MG63 (cell line): ENCODE data around the gene TOP3B. TPM values are rescaled to one million over a fixed set of nuclear protein-coding genes. Genes with fewer than 3 reads are reported as not detected.

Experiments used
- DNase-seq: peaks from one replicate; pipeline ENCODE4 v3.0.0-alpha.2; 2020
- H3K27me3 ChIP-seq: fragments of 250-450 bp; sonication (Bioruptor Pico); 2 replicates; pipeline ENCODE4 v1.5.1; 2020; ENCODE audit warnings: mild to moderate bottlenecking, moderate library complexity
- H3K36me3 ChIP-seq: fragments of 250-450 bp; sonication (Bioruptor Pico); 2 replicates; pipeline ENCODE4 v1.5.1; 2020; ENCODE audit warnings: mild to moderate bottlenecking, moderate library complexity
- H3K4me3 ChIP-seq: fragments of 250-450 bp; sonication (Bioruptor Pico); 2 replicates; pipeline ENCODE4 v1.5.1; 2020; ENCODE audit warnings: mild to moderate bottlenecking, moderate library complexity
- H3K9me3 ChIP-seq: fragments of 250-450 bp; sonication (Bioruptor Pico); 2 replicates; pipeline ENCODE4 v1.5.1; 2020; ENCODE audit warnings: mild to moderate bottlenecking, moderate library complexity
- total RNA-seq: library from RNA; depleted of rRNA; stranded (reverse); fragments of >200 nt; shearing (Covaris generic); gene quantifications from 2 replicates; pipeline ENCODE4 v1.2.3, GENCODE V29; 2014; ENCODE audit warnings: low replicate concordance

TOP3B gene
- total RNA-seq, 1 experiment from 2014 or later: 35.8 TPM

DNA sequence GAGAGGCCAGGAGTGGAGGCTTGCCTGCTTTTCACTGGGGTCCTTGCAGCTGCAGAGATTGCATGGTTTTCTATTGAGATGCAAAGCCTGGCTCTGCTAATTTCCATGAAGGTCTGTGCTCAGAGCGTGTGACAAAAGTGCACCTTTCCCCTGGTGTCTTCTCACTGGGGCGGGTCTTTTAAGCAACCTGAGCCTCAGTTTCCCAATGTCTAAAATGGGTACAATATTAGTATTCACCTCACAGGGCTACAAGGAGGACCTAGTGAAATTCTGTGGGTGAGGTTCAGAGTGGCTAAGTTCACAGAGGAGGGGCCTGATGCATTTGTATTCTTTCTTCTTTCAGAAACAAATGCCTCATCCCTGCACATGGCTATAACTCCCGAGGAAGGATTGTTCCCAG is 50.2 kb downstream of the TOP3B start:
- Histone ChIP-seq H3K36me3 (peaks cover 67% of the 10 kb centered on the region), H3K4me3 (no peak overlapping the region), H3K9me3 (no peaks in the 10 kb centered on the region), H3K27me3 (no peaks in the 10 kb centered on the region)
- DNase-seq: no peak

DNA sequence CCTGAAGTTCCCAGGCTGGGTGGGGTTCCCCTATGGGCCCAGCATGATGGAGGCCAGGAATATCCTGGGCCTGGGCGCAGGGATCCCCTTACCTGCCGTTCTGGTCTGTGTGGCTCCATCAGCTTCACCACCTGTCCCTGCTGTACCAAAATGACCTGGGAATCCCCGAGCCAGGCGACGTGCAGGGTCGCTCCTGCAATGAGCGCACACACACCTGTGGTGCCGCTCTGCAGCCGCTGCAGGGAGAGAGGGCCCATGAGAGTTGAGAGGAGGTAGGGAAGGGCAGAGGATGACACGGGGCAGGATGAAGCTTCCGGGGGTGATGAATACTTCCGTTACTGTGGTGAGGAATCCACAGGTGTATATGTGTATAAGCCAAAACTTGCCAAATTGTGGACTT is 51.5 kb downstream of the TOP3B start:
- Histone ChIP-seq H3K9me3 (no peaks in the 10 kb centered on the region), H3K27me3 (no peaks in the 10 kb centered on the region), H3K36me3 (peaks cover 58% of the 10 kb centered on the region), H3K4me3 (no peak overlapping the region)
- DNase-seq: no peak

DNA sequence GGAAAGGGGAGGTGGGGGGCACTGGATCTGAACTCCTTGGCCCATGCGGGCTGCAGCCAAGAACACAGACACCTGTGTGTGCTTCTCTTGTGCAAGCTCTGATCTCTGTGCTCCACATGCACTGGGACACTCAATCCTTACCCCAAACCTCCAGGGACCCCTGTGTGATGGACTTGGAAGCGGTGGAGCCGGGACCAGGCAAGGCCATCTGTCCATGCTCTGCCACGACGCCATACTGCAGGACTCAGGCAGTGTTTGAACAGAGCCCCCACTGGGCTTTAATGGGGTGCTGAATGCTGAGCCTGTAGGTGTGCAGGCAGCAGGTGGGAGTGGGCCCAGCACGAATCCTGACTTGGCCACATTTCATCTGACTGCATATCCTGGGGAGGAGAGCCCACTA is 53.3 kb downstream of the TOP3B start:
- no peaks in the 10 kb centered on the region for H3K9me3 ChIP-seq

DNA sequence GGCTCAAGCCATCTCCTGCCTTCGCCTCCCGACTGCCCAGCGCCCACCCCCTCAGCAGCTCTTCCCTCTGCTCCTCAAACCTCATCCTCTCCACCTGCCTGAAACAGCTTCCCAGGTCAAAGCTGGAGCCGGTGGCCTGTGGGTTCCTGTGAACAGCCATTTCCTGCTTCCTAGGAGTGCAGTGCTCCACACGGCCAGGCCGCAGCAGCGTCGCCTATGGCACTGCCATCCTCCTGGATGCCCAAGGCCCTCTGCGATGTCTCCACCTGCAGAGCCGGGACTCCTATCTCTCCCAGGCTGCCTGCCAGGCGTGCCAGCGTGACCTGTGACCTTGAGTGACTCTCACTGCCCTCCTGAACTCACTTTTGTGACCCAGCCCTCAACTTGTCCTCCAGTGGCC is 54.5 kb downstream of the TOP3B start:
- Histone ChIP-seq H3K4me3 (no peak overlapping the region), H3K27me3 (no peaks in the 10 kb centered on the region), H3K36me3 (peaks cover 38% of the 10 kb centered on the region), H3K9me3 (no peaks in the 10 kb centered on the region)
- no peak for DNase-seq

More for the DNA sequence above, 53.3 kb downstream of the TOP3B start:
- no peak for DNase-seq
- peaks cover 49% of the 10 kb centered on the region for H3K36me3 ChIP-seq
- no peak overlapping the region for H3K4me3 ChIP-seq
- H3K27me3 ChIP-seq: no peaks in the 10 kb centered on the region

DNA sequence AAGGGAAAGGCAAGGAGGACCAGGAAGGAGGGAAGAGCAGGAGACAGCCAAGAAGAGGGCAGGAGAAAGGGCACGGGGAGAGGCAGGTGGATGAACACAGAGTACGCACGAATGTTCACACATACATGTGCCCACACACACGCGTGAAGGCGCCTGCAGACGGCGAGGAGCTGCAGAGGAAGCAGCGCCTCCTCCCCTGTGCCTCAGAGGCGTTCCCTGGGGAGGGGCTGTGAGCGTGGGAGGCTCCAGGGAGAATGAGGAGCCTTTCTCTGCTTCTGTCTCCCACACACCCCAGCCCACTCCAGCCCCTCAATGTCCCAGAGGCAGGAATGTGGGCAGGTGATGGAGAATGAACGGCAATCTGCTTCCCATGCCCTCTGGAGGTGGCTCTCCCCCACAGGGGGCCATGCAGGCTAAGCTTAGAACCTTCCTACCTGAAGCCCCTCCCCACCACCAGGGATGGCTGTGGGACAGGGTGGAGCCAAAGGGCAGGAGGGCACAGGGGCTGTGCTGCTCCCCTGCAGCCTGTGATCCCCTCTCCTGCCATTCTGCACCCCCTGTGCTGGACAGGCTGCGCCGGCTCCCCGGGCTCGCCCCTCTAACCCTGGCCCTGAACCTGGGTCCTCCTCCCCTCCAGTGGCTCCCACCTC is 55.3 kb downstream of the TOP3B start:
- Histone ChIP-seq H3K27me3 (no peaks in the 10 kb centered on the region), H3K4me3 (no peak overlapping the region), H3K36me3 (peaks cover 31% of the 10 kb centered on the region), H3K9me3 (no peaks in the 10 kb centered on the region)
- DNase-seq: no peak

DNA sequence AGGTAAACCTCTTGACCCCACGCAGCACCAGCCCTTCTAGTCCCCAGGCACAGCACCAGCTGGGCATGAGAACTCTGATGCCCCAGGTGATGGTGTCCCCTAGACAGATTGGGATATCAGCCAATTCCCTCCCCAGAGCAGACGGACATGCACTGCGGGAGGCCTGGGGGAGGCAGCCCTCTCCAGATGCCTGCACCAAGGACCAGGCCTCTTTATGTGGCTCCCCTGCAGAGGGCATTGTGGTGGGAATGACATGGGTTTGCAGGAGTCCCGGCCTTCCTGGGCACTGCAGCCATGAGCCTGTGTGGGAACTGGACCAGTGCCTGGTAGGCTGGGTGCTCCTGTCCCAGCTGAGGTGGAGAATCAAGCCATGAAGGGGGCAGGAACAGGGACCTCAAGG is 55.9 kb downstream of the TOP3B start:
- DNase-seq: no peak
- Histone ChIP-seq H3K36me3 (peaks cover 25% of the 10 kb centered on the region), H3K9me3 (no peaks in the 10 kb centered on the region), H3K4me3 (no peak overlapping the region), H3K27me3 (no peaks in the 10 kb centered on the region)

DNA sequence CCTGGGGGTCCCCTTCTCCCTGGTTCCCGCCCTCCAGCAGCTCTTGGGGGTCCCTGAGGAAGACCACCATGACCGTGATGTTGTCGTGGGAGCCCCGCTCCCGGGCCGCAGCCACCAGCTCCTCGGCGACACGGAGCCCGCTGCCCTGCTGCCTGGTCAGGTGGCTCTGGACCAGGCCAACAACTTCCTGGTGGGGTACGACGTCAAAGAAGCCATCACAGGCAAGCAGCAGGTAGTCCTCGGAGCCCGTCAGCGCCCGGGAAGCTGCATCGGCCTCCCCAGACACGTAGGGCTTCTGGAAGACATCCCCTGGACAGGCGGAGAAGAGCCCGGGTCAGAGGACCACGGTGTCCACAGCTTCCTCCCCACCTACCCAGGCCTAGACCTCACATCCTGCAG is 59.4 kb downstream of the TOP3B start:
- Histone ChIP-seq H3K36me3 (peaks cover 3% of the 10 kb centered on the region; the same call in 1 of the 2 replicates), H3K9me3 (no peaks in the 10 kb centered on the region), H3K4me3 (no peak overlapping the region), H3K27me3 (no peaks in the 10 kb centered on the region)
- DNase-seq: no peak

DNA sequence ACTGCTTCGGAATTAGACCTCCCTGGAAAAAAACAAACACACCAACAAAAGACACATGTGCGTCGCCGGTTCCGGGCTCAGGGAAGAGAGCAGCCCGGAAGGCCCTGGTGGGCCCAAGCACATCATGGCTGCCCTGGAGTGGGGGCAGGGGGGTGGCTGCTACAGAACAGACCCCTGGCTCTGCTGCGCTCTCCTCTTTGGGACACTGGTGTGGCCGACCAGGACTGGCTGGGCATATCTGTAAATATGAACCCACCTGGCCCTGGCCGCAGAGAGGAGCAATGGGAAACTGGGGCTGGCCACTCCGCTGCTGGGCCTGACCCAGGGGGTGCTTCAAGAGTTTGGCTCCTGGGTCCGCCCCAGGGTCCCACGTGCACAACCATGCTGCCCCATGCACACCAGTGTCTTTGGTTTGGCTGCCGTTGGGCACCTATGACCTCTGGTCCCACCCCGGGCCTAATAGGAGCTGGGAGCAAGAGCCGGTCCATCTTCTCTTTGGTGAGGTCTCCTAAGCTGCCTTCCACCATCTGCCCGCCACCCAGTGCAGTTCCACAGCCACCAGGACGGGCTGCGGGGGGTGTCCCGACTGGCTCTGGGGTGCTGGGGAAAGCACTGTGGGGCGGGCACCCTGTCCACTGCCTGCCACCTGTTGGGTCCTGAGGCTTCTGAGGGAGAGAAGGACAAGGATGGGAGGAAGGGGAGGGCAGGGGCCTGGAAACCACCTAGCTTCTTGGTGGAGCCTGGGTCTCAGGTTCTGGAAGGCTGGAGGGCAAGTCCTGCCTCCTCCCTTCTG is 60.0 kb downstream of the TOP3B start:
- H3K4me3 ChIP-seq: no peak overlapping the region
- H3K27me3 ChIP-seq: no peaks in the 10 kb centered on the region
- no peak for DNase-seq
- no peaks in the 10 kb centered on the region for H3K9me3 ChIP-seq
- peaks cover 3% of the 10 kb centered on the region; the same call in 1 of the 2 replicates for H3K36me3 ChIP-seq

DNA sequence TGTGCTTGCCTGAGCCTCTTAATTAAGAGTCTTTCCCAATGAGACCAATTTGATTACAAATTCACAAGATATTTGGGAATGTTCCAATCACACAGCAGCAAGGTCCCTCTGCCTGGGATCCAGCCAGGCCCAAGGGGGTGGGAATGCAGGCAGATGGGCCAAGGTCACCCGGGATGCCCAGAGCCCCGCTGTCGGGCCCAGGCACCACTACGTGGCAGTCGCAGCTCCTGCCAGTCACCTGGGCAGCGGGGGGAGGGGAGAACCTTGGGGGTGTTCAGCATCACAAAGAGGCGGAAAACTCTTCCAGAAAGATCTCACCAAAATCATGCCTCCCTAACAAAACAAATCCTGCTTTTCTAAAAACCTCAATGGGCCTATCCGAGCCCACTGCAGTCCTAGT is 60.9 kb downstream of the TOP3B start:
- Histone ChIP-seq H3K27me3 (no peaks in the 10 kb centered on the region), H3K36me3 (peaks cover 3% of the 10 kb centered on the region; the same call in 1 of the 2 replicates), H3K9me3 (no peaks in the 10 kb centered on the region), H3K4me3 (no peak overlapping the region)
- DNase-seq: no peak

DNA sequence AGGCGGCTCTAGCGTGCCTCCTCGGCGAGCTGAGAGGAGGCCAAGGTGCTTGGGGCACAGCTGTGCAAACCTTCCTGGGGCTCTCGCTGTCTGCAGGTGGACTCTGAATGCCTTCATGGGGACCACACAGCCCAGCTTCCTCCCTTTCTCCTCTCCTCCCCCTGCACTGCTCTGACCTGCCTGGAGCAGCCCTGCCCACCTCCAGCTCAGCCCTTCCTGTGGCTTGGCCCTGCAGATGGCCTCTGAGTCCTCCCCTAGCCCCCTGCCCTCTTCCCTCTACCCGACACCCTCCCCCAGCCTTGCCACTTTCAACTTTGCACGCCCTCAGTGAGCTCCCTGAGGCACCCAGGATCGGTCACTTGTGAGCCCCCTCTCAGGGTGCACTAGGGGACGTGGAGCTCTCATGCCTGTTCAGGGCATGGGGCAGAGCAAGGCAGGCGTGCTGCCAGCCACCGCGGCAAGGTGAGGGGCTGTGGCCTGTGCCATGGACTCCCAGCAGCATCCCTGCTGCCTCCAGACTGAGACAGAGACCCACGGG is 61.3 kb downstream of the TOP3B start:
- no peak for DNase-seq
- Histone ChIP-seq H3K36me3 (peaks cover 3% of the 10 kb centered on the region; the same call in 1 of the 2 replicates), H3K4me3 (no peak overlapping the region), H3K9me3 (no peaks in the 10 kb centered on the region), H3K27me3 (no peaks in the 10 kb centered on the region)

DNA sequence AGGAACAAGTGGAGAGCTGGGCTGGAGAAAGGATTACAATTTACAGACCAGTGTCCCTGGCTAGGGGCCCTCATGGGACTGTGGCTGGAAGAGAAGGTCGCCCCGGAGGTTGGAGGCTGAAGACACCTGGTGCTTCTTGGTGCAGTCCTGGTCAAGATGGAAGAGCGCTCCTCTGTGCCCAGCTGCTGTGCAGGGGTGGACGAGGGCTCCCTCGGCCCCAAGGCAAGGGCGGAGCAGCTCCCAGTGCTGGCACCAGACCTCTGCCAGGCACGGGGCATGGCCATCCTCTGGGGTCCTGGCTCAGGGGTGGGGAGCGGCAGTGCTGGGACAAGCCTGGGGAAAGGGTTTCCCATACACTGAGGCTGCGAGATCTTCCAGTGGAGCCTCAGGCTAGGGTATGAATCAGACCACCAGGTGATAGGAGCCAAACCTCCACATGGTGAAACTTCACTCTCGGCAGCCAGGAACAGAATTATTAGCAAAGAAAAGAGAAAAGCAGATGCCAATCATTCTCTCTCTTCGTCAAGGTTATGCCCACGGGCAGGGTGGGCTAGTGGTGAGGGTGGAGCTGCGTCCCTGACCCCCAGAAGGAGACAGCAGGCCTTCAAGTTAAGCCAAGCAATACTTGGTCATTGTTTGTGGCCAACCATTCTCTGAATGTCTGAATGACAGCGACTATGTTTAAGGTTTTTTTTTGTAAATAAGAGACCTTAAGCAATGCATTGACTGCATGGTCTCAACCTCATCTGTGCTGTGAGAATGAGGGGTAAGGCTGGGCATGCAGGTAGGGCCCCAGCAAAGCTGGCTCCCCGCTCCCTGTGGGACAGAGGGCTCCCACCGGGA is 62.0 kb downstream of the TOP3B start:
- no peaks in the 10 kb centered on the region for H3K27me3 ChIP-seq
- no peak for DNase-seq
- H3K4me3 ChIP-seq: no peak overlapping the region
- H3K9me3 ChIP-seq: no peaks in the 10 kb centered on the region
- peaks cover 3% of the 10 kb centered on the region; the same call in 1 of the 2 replicates for H3K36me3 ChIP-seq

DNA sequence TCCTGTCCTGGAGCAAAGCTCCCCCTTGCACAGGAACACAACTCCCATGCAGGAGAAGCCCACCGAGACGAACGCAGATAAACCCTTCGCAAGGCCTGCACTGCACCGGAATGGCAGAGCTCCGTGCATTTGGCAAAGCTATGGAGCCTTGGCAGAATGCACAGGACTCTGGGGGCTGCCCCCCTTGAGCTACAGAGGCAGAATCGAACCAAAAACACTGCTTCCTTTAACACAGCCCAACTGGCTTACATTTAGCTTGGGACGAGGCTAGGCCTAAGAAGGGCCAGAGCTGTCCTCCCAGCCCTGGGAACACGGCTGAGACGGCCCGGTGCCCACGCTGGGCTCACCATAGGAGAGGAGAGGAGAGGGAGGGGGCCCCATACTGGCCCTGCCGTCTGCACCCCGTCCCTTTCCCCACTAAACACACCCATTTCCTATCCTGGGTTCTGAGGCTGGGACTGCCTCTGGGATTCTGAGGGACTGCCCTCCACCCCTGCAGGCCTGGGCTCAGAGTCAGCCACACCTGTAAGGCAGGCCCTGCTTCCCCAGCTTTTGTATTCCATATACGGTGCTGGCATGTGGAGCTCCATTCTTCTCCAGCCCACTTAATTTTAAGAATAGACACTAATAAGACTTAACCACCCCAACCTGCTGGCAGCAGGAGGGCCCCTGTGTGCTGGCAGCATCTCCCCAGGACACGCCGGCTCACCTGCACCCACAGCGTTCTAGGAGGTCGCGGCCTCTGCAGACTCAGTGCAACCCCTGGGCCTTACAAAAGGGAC is 62.9 kb downstream of the TOP3B start:
- Histone ChIP-seq H3K4me3 (no peak overlapping the region), H3K27me3 (no peaks in the 10 kb centered on the region), H3K36me3 (no peaks in the 10 kb centered on the region; the same call in 1 of the 2 replicates), H3K9me3 (no peaks in the 10 kb centered on the region)
- no peak for DNase-seq

DNA sequence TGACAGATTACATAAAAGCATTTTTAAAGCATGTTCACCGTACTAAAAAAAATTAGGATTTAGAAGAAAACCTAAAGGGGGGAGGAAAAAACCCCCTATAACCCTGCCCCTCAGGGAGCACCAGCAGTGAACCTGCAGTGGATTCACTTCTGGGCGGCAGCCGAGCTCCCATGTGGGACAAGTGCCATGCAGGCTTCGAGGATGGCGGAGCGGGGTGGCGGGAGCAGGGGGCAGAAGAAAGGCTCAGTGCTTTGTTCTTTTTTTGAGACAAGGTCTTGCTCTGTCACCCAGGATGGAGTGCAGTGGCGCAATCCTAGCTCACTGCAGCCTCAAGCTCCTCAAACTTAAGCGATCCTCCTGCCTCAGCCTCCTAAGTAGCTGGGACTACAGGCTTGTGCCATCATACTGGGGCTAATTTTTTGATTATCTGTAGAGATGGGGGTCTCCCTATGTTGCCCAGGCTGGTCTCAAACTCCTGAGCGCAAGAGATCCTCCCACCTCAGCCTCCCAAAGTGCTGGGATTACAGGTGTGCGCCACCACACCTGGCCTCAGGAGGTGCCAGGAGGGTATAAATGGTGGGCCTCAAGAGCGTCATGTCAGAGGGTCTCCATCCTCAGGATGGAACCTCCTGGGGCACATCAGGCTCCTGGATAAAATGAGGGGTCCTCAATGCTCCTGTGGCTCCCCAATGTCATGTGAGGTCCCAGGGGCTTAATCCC is 64.0 kb downstream of the TOP3B start:
- DNase-seq: no peak
- no peaks in the 10 kb centered on the region for H3K9me3 ChIP-seq
- no peak overlapping the region for H3K4me3 ChIP-seq
- no peaks in the 10 kb centered on the region for H3K27me3 ChIP-seq
- H3K36me3 ChIP-seq: no peaks in the 10 kb centered on the region; the same call in 1 of the 2 replicates

DNA sequence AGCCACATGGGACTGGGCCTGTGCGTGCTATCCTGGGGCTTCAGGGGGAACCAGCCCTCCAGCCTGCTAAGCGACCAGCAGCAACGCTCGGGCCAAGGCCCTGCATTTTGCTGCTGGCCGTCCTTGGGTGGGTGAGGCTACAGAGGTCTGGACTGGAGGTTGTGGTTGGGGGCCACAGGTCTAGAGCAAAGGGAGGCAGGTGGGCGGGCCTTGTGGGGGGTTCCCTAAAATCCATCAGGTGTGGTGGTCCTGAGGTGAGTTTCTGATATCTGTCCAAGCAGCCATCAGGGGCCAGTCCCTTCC is 64.7 kb downstream of the TOP3B start:
- DNase-seq: no peak
- no peaks in the 10 kb centered on the region; the same call in 1 of the 2 replicates for H3K36me3 ChIP-seq
- H3K9me3 ChIP-seq: no peaks in the 10 kb centered on the region
- no peaks in the 10 kb centered on the region for H3K27me3 ChIP-seq
- no peak overlapping the region for H3K4me3 ChIP-seq

DNA sequence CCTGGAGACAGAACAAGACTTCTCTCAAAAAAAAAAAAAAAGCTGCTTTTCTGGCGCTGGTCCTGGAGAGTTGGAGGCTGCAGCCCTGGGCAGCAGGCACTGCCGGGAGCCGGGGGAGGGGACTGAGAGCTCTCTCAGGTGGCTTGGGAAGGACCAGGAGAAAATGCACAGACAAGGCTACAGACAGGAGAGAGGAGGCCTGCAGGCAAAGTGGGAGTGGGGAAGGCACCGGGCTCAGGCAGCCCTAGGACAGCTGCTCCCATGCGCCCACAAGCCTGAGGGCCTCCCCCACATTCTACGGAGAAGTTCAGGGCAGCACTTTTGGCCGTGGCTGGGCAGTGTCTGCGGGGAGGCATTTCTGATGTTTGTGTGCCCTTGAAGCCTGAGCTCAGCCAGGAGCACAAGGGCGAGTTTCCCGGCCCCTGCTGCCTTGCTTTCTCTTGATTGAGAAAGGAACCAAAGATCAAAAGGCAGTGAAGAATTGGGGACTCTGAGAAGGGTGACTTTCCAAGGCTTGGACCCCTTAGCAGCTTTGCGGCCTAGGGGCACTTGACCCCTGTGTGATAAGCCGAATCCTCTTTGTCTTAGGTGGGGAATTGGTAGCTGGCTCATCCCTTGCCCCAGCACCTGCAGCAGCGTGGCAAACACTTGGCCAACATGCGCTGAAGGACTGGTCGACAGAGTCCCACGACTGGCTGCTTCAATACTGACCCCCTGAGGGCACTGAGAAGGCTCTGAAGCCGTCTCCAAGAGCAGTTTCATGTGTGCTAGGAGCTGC is 65.2 kb downstream of the TOP3B start:
- H3K36me3 ChIP-seq: no peaks in the 10 kb centered on the region; the same call in 1 of the 2 replicates
- DNase-seq: no peak
- no peaks in the 10 kb centered on the region for H3K9me3 ChIP-seq
- H3K4me3 ChIP-seq: no peak overlapping the region
- H3K27me3 ChIP-seq: no peaks in the 10 kb centered on the region
